ENCODE data around the gene EFNB1. TPM values are rescaled to one million over a fixed set of nuclear protein-coding genes. Genes with fewer than 3 reads are reported as not detected.

EFNB1 gene
- total RNA-seq, 4 donors from 2014 or later, result 37.1 to 94.2 (median 37.7) TPM

DNA sequence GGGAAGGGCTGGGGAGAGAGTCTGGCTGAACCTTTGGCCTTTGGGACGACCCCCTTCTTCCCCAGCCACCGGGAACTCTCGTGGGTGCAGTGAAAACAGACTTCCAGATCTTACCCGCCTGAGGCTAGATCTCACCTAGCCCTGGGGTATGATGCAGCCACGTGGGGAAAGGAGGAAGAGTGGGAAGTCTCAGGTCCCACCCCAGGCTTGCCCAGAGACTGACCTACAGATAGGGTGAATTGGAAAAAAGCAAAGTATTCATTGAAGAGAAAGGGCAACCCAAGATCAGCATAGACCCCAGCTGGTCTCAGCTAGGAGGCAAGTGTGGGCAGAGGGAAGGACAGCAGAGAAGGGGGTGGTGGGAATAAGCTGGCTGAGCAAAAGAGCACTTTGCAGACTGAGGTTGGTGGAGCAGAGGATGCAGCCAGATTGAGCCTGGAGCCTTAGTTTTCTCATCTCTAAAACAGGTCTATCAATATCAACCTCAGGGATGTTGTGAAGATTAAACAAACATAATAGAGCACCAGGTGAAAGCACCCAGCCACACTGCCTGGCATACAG, 4.2 kb upstream of the EFNB1 start:
- TF ChIP-seq, protein P1, sequence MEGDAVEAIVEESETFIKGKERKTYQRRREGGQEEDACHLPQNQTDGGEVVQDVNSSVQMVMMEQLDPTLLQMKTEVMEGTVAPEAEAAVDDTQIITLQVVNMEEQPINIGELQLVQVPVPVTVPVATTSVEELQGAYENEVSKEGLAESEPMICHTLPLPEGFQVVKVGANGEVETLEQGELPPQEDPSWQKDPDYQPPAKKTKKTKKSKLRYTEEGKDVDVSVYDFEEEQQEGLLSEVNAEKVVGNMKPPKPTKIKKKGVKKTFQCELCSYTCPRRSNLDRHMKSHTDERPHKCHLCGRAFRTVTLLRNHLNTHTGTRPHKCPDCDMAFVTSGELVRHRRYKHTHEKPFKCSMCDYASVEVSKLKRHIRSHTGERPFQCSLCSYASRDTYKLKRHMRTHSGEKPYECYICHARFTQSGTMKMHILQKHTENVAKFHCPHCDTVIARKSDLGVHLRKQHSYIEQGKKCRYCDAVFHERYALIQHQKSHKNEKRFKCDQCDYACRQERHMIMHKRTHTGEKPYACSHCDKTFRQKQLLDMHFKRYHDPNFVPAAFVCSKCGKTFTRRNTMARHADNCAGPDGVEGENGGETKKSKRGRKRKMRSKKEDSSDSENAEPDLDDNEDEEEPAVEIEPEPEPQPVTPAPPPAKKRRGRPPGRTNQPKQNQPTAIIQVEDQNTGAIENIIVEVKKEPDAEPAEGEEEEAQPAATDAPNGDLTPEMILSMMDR (IDR thresholded peaks at IDR 0.05; ENCODE audit: low read depth), result no peak

DNA sequence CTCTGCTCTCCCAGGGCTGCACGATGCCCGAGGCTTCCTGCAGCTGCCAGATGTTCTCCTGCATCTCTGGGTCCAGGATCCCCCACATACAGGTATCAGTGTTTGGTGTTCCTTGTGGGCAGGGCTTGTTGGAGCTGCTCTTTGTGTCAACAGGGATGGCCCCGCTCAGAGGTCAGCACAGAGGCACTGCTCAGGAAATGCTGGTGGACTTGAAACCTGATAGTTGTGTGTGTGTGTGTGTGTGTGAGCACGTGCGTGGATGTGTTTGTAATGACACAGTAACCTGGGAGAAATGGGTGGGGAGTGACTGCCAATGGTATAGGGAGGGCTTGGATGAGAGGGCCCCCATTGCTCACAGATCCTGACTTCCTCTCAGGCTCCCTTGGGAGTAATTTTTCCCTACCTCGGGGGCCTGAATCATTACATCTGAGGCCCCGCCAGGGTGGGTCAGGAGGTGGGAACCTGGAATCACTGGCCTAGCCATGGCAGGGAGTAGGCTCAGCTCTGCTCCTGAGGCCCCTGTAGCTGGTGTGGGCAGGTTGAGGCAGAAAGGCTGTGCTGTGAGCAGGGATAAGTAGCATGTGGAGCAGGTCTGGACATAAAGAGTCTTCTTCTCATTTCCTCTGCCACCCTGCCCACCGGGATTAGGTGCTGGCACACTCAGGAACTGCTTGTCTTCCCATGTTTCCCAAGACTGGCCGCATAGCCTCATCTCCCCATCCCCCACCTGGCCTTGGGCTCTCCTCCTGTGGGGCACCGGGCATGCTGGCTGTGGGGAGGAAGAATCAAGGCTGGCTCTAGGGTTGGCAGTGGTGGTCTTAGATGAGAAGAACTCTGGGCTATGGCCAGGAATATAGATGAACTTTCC, 2.5 kb upstream of the EFNB1 start:
- TF ChIP-seq, protein P1 (IDR thresholded peaks at IDR 0.05; ENCODE audit: low read depth), result no peak

DNA sequence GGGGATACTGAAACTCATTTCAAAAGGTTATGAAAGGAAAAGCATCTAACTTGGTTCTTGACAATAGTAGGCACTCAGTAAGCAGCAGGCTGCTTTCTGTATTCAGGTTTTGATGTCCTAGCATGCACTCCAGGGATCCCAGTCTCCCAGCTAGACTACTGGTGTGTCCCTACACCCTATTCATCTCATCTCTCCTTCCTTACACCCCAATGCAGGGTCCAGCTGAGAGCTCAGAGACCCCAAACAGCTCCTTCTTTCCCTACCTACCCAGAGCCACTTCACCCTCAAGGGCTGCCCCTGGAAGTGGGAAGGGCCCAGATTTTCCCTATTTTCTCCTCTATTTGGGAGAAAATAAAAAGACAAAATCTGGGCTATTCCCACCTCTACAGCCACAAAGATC, 1.6 kb upstream of the EFNB1 start:
- TF ChIP-seq, protein P1 (IDR thresholded peaks at IDR 0.05; ENCODE audit: low read depth), result no peak

DNA sequence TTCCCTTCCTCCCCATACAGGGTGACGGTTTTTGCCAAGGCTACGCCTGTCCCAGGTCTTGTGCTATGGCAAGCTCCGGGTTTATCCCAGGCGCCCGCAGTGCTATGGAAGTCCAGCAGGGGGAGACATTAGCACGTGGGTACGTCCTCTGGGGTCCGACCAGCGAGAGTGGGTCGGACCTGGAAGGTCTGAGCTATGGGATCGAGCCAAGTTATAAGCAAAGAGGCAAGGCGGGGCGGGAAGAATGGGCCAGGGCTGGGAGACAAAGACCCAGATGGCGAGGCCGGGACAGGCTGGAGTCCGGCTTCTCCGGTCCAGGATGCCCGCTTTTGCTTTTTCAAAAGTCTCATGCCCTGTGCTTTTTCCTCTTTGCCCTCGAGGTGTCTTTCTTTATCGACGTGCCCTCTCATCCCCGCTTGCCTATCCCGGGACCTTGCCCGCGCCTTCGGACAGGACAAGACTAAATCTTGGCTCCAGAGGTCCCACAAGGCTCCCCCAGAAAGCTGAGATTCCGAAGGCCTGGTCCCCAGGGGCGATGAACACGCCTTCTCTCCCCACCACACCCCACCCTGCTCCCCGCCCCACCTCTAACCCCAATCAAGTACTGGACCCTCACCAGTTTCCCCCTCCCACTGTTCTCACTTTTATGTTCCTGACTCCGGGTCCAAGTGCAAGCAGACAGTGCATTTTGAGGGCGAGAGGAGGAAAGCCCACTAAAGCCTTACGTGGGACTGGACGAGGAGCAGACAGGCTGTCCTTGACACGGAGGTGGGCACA, 785 bp upstream of the EFNB1 start:
- TF ChIP-seq, protein P1 (IDR thresholded peaks at IDR 0.05; ENCODE audit: low read depth), result no peak

DNA sequence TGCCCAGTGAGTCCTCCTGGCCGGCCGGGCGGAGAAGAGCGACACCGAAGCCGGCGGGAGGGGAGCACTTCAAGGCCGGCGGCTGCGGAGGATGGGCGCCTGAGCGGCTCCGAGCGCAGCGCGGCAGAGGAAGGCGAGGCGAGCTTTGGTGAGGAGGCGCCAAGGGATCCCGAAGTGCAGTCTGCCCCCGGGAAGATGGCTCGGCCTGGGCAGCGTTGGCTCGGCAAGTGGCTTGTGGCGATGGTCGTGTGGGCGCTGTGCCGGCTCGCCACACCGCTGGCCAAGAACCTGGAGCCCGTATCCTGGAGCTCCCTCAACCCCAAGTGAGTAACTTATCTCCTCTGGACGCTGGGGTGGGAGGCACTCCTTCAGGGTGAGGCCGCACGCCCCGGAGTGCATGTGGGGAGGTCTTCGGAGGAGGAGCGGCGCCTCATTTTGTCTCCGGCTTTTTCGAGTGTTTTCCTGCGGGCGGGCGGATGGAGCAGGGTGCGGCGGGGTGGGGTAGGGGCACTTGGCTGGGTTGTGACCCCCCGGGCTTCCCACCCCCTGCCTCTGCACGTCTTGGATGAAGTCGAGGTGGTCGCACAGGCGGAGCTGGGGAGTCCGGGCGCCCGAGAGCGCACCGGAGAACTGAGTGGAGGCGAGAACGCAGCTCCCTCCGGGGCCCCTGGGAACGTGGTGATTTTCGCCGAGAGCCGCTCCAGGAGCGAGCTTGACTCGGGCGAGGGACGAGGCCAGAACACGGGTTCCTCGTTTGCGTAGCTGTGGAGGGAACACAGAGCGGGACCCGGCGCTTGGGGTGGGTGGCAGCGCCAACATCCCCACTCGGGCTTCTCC, 979 bp downstream of the EFNB1 start:
- TF ChIP-seq, protein P1 (IDR thresholded peaks at IDR 0.05; ENCODE audit: low read depth), result no peak

DNA sequence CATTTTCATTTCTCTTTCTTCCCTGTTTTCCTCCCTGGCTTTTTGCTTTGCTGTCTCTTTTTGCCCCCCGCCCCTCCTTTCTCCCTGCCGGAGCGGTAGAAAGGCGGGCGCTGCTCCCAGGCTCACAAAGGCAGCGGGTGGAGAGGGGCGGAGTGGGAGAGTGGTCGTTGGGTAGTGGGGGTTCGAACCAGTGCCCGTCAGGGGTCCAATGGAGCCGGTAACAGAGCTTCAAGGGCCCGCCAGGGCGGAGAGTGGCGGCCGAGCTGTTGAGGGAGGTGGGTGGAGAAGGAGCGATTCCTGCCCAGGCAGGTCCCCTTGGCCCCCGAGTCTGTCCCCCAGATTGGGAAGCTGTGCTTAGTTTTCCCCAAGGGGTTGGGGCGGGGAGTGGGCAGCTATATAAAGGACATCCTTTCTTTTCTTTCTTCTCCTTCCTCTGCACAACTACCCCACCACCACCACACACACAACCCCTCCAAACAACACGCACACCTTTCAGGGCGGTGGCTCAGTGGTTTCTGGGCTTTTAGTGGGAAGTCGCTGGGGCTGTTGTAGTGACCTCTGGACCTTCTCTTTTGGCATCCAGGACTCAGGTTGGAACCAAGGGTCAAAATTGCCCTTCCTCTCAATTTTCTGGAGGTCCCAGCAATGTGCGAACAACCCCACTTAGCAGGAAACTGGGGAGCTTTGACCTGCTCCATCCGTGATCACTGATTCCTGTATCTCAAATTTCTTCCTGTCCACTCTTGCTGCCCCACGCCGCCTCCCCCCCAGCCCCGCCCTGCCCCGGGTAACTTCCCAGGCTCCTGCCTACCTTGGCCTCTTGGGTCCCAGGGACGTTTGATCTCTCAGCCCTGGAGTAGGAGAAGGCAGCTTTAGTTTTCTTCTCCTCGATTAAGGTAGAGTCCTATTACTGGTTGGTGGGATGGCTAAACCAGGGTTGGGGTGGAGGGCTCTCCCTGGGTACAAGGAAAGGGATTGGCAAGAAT, 1.9 kb downstream of the EFNB1 start:
- TF ChIP-seq, protein P1 (IDR thresholded peaks at IDR 0.05; ENCODE audit: low read depth), result no peak

Data from subcutaneous adipose tissue (tissue), 4 donors.